GM18909 (cell line): ENCODE results near the gene PI16.
A peak's percentile ranks its signal among the peaks of the same experiment; 100 is the strongest.

Experiments
- ATAC-seq: cut with Tn5 transposase; IDR thresholded peaks from one replicate; pipeline ENCODE4 v1.9.1; 2021; ENCODE audit warnings: mild to moderate bottlenecking; ENCODE audit not compliant: unreplicated experiment, poor library complexity

Gene PI16

GRCh38 chr6:36954262-36954931, at the start of gene PI16:
PI16 (plus strand) TSS chr6:36954738; CDS start chr6:36954761, 23 bp downstream.
- ATAC-seq, result no peak

GRCh38 chr6:36904851-36905393, 49.6 kb upstream of the PI16 start:
- no peak for ATAC-seq

GRCh38 chr6:36906539-36907325, 47.8 kb upstream of the PI16 start:
- no peak for ATAC-seq

GRCh38 chr6:36907781-36908180, 46.8 kb upstream of the PI16 start:
- no peak for ATAC-seq

- ATAC-seq, result no peak
Measured at GRCh38 chr6:36908747-36909146, 45.8 kb upstream of the PI16 start.

- ATAC-seq, result peak; percentile 30
Measured at GRCh38 chr6:36912030-36912454, 42.5 kb upstream of the PI16 start.

GRCh38 chr6:36912586-36912985, 42.0 kb upstream of the PI16 start:
- peak; percentile 91 for ATAC-seq

- peak; percentile 5 for ATAC-seq
Measured at GRCh38 chr6:36913082-36913481, 41.5 kb upstream of the PI16 start.

GRCh38 chr6:36914227-36914794, 40.2 kb upstream of the PI16 start:
- no peak for ATAC-seq

GRCh38 chr6:36915599-36915998, 38.9 kb upstream of the PI16 start:
- no peak for ATAC-seq

- no peak for ATAC-seq
Measured at GRCh38 chr6:36916126-36916525, 38.4 kb upstream of the PI16 start.

- no peak for ATAC-seq
Measured at GRCh38 chr6:36917541-36918193, 36.9 kb upstream of the PI16 start.

GRCh38 chr6:36920049-36920448, 34.5 kb upstream of the PI16 start:
- ATAC-seq, result no peak

- no peak for ATAC-seq
Measured at GRCh38 chr6:36920546-36920945, 34.0 kb upstream of the PI16 start.

GRCh38 chr6:36924131-36924530, 30.4 kb upstream of the PI16 start:
- no peak for ATAC-seq

- no peak for ATAC-seq
Measured at GRCh38 chr6:36924778-36925374, 29.7 kb upstream of the PI16 start.

GRCh38 chr6:36925809-36926208, 28.7 kb upstream of the PI16 start:
- no peak for ATAC-seq

GRCh38 chr6:36926708-36927513, 27.6 kb upstream of the PI16 start:
- no peak for ATAC-seq
